Activated B cell treated with CpG ODN at 0.5 μM for 24 hours (primary cell): ENCODE data around the gene RAD21L1. TPM values are rescaled to one million over a fixed set of nuclear protein-coding genes. Genes with fewer than 3 reads are reported as not detected.

Experiments
- ATAC-seq: fragments of 200-7000 bp; cut with Tn5 transposase; one replicate; pipeline ENCODE4 v1.10.0; 2021; ENCODE audit warnings: low read depth, mild to moderate bottlenecking, moderate library complexity
- CTCF ChIA-PET: fragments of 350-600 bp; sonication (Branson Sonifier 250); formaldehyde crosslinking; loops from one replicate; lab custom pipeline; 2021; ENCODE audit warnings: antibody characterized with exemption; lab: Charles Lee
- POLR2A ChIA-PET: fragments of 350-600 bp; sonication (Branson Sonifier 250); formaldehyde crosslinking; loops from one replicate; lab custom pipeline; 2021; ENCODE audit warnings: antibody characterized with exemption; lab: Charles Lee
- DNase-seq: peaks from one replicate; pipeline ENCODE4 v3.0.0; 2022
- H3K27ac Mint-ChIP-seq: one replicate; pipeline ENCODE4 v1.8.0; 2020; ENCODE audit warnings: mixed read lengths
- H3K27me3 Mint-ChIP-seq: one replicate; pipeline ENCODE4 v1.8.0; 2021; ENCODE audit warnings: mixed read lengths
- H3K36me3 Mint-ChIP-seq: one replicate; pipeline ENCODE4 v1.8.0; 2021; ENCODE audit warnings: low read depth, mixed read lengths
- H3K4me1 Mint-ChIP-seq: one replicate; pipeline ENCODE4 v1.8.0; 2021; ENCODE audit warnings: mixed read lengths
- H3K4me3 Mint-ChIP-seq: one replicate; pipeline ENCODE4 v1.8.0; 2020; ENCODE audit warnings: mild to moderate bottlenecking, mixed read lengths
- H3K9me3 Mint-ChIP-seq: one replicate; pipeline ENCODE4 v1.8.0; 2020; ENCODE audit warnings: mixed read lengths
- intact Hi-C: fragments of 100-400 bp; cut with micrococcal nuclease; formaldehyde crosslinking; loops from one replicate; pipeline ENCODE4 v1.15.1; 2024
- total RNA-seq: library from RNA; stranded (reverse); gene quantifications from 2 replicates; pipeline ENCODE4 v1.2.3, GENCODE V29; 2022
- TF ChIP-seq, protein P1 (sequence below): fragments of 200-600 bp; IDR thresholded peaks from one replicate; pipeline ENCODE4 v1.8.0; 2022; ENCODE audit warnings: antibody characterized with exemption, mild to moderate bottlenecking

Gene RAD21L1
- total RNA-seq, 1 donor from 2014 or later = not detected

- H3K36me3 Mint-ChIP-seq = no peaks in the 10 kb centered on the region
- H3K4me3 Mint-ChIP-seq = no peak overlapping the region
- intact Hi-C loops = no loop called here
- no peaks in the 10 kb centered on the region for H3K9me3 Mint-ChIP-seq
- H3K4me1 Mint-ChIP-seq = no peaks in the 10 kb centered on the region
- ChIA-PET CTCF (no interaction called here), POLR2A (no interaction called here)
- no peaks in the 10 kb centered on the region for H3K27me3 Mint-ChIP-seq
- no peak for ATAC-seq
- H3K27ac Mint-ChIP-seq = no peak overlapping the region
- TF ChIP-seq, protein P1, sequence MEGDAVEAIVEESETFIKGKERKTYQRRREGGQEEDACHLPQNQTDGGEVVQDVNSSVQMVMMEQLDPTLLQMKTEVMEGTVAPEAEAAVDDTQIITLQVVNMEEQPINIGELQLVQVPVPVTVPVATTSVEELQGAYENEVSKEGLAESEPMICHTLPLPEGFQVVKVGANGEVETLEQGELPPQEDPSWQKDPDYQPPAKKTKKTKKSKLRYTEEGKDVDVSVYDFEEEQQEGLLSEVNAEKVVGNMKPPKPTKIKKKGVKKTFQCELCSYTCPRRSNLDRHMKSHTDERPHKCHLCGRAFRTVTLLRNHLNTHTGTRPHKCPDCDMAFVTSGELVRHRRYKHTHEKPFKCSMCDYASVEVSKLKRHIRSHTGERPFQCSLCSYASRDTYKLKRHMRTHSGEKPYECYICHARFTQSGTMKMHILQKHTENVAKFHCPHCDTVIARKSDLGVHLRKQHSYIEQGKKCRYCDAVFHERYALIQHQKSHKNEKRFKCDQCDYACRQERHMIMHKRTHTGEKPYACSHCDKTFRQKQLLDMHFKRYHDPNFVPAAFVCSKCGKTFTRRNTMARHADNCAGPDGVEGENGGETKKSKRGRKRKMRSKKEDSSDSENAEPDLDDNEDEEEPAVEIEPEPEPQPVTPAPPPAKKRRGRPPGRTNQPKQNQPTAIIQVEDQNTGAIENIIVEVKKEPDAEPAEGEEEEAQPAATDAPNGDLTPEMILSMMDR = no peak
- no peak for DNase-seq
Measured at GRCh38 chr20:1297486-1297885, 71.6 kb downstream of the RAD21L1 start.

DNA sequence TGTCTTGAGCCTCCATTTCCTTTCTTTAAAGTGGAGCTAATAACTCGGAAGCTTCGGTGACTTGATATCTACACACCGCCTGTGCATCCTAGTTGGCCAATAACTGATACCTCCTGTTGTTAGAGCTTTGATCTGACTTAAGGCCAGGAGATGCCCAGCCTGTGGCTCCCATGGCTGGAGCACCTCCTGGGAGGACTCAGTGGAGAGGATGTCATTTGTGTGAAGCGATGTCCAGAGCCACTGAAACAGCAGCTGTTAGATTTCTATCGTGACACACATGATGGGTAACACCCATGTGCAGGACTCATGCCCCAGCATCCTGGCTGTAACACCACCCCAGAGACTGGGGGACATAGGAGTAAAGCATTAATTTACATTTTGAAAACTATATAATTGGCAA, 72.3 kb downstream of the RAD21L1 start:
- Mint-ChIP-seq H3K27ac (no peak overlapping the region), H3K4me1 (no peaks in the 10 kb centered on the region), H3K4me3 (no peak overlapping the region), H3K27me3 (no peaks in the 10 kb centered on the region), H3K9me3 (no peaks in the 10 kb centered on the region), H3K36me3 (no peaks in the 10 kb centered on the region)
- TF ChIP-seq, protein P1 = no peak
- POLR2A ChIA-PET = interaction anchor here (0.8 kb wide), 1 partner anchor 323 kb away, joined by 3 read pairs; no protein-coding TSS in a partner anchor
- CTCF ChIA-PET = interaction anchor here (1.1 kb wide), 1 partner anchor 14 kb away, joined by 3 read pairs; no protein-coding TSS in a partner anchor
- DNase-seq = no peak
- no peak for ATAC-seq
- intact Hi-C loops = no loop called here

GRCh38 chr20:1298888-1299511, 73.2 kb downstream of the RAD21L1 start:
- H3K36me3 Mint-ChIP-seq = no peaks in the 10 kb centered on the region

DNA sequence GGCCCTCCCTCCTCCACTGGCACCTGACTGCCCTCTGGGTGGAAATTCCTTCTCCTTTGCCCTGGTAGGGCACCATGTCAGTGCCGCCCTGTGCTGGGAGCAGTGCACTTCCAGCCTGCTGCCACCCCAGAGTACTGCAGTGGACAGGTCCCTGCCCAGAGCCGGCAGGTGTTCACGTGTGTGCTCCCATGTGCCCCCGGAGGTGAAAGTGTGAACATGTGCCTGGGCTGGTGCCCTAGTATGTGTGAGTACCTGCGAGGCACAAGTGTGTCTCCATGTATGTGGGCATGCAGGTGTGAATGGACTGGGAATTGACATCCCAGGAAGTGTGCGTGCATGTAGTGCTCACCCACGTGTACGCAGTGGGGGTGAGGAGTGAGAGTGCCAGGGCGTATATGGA, 73.7 kb downstream of the RAD21L1 start:
- intact Hi-C loops = no loop called here
- no peaks in the 10 kb centered on the region for H3K36me3 Mint-ChIP-seq
- TF ChIP-seq, protein P1 = no peak
- no peak overlapping the region for H3K4me3 Mint-ChIP-seq
- H3K4me1 Mint-ChIP-seq = no peaks in the 10 kb centered on the region
- ChIA-PET POLR2A (no interaction called here), CTCF (no interaction called here)
- no peak overlapping the region for H3K27ac Mint-ChIP-seq
- ATAC-seq (no peak), DNase-seq (no peak)
- no peaks in the 10 kb centered on the region for H3K27me3 Mint-ChIP-seq
- H3K9me3 Mint-ChIP-seq = no peaks in the 10 kb centered on the region

More at GRCh38 chr20:1298888-1299511, 73.2 kb downstream of the RAD21L1 start:
- TF ChIP-seq, protein P1 = no peak
- Mint-ChIP-seq H3K27ac (no peak overlapping the region), H3K27me3 (no peaks in the 10 kb centered on the region), H3K4me1 (no peaks in the 10 kb centered on the region), H3K9me3 (no peaks in the 10 kb centered on the region), H3K4me3 (no peak overlapping the region)
- POLR2A ChIA-PET = interaction anchor here (0.8 kb wide), 1 partner anchor 324 kb away, joined by 3 read pairs; no protein-coding TSS in a partner anchor
- no peak for DNase-seq
- ATAC-seq = no peak
- intact Hi-C loops = no loop called here
- CTCF ChIA-PET = interaction anchor here (1.1 kb wide), 1 partner anchor 13 kb away, joined by 3 read pairs; no protein-coding TSS in a partner anchor

DNA sequence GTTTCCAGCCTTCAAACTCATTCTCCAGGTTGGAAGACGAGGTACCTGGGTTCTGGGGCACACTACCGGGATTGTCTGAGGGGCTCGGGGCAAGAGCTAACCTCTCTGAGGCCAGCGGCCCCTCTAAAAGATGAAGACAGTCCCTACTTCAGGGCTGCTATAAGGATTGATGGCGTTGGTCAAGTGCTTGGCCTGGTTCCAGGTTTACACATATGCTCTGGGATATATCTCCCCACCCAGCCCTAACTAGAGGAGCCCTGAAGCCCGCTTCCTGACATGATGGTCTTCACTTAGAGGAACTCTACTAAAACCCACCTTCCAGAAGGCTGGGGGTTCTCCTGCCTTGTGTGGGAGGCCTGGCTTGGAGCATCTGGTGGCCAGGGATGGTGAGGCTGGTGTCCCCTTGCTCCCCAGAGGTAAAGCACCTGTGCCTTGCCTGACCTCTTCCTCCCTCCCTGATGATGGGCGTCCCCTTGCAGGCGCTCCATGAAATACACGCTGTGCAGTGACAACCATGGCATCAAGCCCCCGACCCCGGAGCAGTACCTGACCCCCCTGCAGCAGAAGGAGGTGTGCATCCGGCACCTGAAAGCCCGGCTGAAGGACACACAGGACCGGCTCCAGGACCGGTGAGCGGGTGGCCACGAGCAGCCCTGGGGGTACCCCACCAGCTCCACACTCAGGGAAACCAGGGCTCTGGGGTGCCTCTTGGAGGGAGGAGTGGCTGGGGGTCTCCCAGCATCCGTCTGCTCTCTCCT, 74.4 kb downstream of the RAD21L1 start:
- intact Hi-C loops = no loop called here
- H3K27me3 Mint-ChIP-seq = no peaks in the 10 kb centered on the region
- ChIA-PET POLR2A (no interaction called here), CTCF (interaction anchor here (1.2 kb wide), 1 partner anchor 10 kb away, joined by 3 read pairs; no protein-coding TSS in a partner anchor)
- TF ChIP-seq, protein P1 = no peak
- no peak for ATAC-seq
- no peaks in the 10 kb centered on the region for H3K36me3 Mint-ChIP-seq
- DNase-seq = no peak
- no peaks in the 10 kb centered on the region for H3K9me3 Mint-ChIP-seq
- no peak overlapping the region for H3K4me3 Mint-ChIP-seq
- no peaks in the 10 kb centered on the region for H3K4me1 Mint-ChIP-seq
- H3K27ac Mint-ChIP-seq = no peak overlapping the region
